Left lobe of liver (tissue), 2 donors: ENCODE measurements around the gene SLK. TPM values are rescaled to one million over a fixed set of nuclear protein-coding genes. Genes with fewer than 3 reads are reported as not detected.

Source experiments
- ATAC-seq: fragments of 200-7000 bp; cut with Tn5 transposase; one replicate; pipeline ENCODE4 v1.9.1; 2020; ENCODE audit warnings: mild to moderate bottlenecking, moderate library complexity
- DNase-seq: peaks from one replicate; pipeline ENCODE4 v3.0.0-alpha.2; 2020; ENCODE audit warnings: low spot score
- total RNA-seq: library from RNA; stranded (reverse); gene quantifications from one replicate; pipeline ENCODE4 v1.2.1, GENCODE V29; 2021
- donor health status: DM: no; HTN: no; CAD: no; lungs with moderate emphysema.
- donor health status: DM: no; HTN: yes; CAD: no.

Gene SLK
- total RNA-seq, 1 donor from 2014 or later, result 8.7 TPM

- no peak for DNase-seq
- ATAC-seq, result no peak
These were observed 27.4 kb upstream of the SLK start for GRCh38 chr10:103939522-103939921.

GRCh38 chr10:103941801-103942200, 25.1 kb upstream of the SLK start:
- no peak for ATAC-seq
- DNase-seq, result no peak

- DNase-seq (no peak), ATAC-seq (no peak)
These were observed 24.1 kb upstream of the SLK start for GRCh38 chr10:103942866-103943265.

DNA sequence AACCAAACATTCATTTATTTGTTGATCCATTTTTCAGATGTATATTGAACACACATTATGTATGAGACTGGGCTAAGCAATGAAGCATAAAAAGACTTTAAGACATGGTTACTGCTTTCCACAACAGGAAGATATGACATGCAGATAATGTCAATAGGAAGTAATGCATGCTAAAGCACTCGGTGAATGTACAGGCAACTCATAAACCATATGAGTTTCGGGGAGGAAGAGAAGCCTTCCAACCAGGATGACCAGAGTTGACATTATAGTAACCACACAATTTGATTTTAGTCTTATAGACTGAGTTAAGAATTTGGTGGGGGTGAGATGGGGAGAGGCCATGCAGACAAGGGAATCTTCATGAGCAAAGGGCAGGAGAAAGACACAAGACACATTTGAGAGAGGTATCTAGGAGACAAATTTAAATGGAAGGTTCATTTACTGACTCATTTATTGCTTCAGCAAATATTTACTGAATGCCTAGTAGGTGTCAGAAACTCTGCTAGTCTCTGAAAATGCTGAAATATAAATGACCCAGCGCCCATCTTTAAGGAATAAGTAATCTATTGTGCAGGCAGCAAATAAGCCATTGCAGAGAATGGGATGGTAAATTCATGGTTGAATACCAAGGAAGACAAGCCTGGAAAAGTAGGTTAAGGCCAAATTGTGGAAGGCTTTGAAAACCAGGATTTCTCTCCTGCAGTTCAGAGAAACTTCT, 19.0 kb upstream of the SLK start:
- DNase-seq (no peak), ATAC-seq (no peak)

GRCh38 chr10:103949728-103950127, 17.2 kb upstream of the SLK start:
- DNase-seq (no peak), ATAC-seq (no peak)

- DNase-seq (no peak), ATAC-seq (no peak)
These were observed 15.8 kb upstream of the SLK start for GRCh38 chr10:103951183-103951582.

DNA sequence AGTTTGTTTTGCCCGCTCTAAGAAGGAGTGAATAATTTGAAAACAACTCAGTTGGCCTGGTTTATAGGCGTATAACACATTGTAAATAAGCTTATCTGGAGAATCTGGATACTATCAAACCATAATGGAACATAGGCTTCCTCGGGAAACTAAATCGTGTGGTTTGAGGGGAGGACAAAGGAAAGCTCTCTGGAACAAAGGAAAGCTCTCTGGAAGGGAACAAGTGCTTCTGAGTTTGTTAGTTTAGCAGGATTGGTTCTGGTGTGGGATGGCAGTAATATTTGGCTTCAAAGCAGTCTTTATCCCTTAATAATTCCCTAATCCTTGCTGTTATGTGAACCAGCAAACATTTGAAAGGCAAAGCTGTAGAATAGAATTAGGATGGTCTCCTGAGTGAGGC, 15.0 kb upstream of the SLK start:
- no peak for DNase-seq
- ATAC-seq, result no peak

GRCh38 chr10:103954543-103954942, 12.4 kb upstream of the SLK start:
- ATAC-seq, result no peak
- DNase-seq, result no peak

DNA sequence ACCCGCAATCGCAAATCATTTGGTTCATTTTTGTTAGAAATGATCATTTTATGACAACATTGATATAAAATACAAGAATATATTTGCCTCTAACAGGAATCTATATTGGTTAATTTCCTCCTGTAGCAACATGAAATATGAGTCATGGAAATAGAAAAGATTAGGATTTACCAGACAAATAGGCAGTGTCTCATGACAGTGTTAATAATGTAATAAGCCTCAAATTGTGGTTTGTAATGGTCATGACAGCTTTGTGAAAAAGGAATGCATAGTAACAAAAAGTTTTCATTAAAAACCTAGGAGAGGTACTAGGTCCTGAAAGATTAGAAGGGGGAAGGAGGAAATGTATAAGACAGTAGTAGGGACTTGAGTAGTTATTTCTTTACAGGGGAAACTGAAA, 7.9 kb upstream of the SLK start:
- DNase-seq, result no peak

DNA sequence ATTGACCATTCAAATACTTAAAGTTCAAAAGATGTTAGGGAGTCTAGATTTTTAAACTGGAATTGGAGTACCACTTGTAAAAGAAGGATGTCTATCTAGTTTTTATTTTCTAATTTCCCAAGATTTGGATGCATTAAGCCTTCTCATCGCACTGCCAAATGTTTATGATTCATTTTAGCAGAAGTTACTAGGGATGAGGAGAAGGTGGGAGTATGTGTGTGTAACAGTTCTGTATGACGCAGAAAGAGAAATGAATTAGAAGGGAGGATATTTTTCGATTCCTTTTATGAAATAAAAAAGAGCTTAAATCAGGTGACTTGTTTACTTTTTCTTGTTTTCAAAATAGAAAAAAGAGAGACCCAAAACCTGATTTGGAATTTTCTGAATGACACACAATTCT, 6.8 kb upstream of the SLK start:
- ATAC-seq (no peak), DNase-seq (no peak)

More for the DNA sequence above, 7.9 kb upstream of the SLK start:
- no peak for ATAC-seq

DNA sequence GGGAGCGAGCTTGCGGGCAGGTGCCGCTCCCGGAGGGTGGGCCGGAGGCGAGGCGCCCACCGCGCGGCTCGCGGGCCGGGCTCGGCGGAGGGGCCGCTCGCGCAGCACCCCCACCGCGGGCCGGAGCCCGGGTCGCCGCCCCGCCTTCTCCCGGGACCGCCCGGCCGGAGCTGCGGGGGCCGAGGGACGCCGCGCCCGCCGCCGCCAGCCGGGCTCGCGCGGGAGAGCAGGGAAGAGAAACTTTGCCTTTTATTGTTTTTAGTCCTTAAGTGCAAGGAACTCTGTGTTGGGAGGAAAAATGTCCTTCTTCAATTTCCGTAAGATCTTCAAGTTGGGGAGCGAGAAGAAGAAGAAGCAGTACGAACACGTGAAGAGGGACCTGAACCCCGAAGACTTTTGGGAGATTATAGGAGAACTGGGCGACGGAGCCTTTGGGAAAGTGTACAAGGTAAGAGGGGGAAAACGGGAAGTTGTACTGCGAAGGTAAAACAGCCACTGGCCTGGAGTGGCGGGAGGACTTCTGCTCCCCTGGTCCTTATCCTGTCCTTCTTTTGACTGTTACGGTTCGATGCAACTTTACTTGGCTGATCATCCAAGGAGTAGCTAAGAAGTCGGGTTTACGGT, 620 bp downstream of the SLK start:
- ATAC-seq (peak; percentile 61), DNase-seq (no peak)

- ATAC-seq (no peak), DNase-seq (no peak)
These were observed 1.8 kb downstream of the SLK start for GRCh38 chr10:103968441-103969391.

DNA sequence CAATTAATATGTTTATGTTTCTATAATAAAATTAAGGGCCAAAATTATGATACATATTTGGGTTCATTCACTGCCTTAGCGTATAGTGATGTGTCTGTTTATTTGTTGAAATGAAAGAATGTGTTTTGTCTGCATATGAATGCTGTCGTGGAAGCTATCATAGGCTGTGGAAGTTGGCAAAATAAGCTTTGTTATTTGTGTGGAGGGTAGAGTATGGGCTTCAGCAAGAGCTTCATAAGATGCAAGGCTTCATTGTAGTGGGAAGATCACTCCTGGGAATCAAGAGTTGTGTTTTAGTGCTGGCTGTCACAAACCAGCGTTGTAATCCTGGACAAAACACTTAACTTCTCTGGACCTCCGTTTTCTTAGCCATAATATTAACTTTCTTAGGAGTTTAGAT, 2.5 kb downstream of the SLK start:
- DNase-seq (no peak), ATAC-seq (no peak)

DNA sequence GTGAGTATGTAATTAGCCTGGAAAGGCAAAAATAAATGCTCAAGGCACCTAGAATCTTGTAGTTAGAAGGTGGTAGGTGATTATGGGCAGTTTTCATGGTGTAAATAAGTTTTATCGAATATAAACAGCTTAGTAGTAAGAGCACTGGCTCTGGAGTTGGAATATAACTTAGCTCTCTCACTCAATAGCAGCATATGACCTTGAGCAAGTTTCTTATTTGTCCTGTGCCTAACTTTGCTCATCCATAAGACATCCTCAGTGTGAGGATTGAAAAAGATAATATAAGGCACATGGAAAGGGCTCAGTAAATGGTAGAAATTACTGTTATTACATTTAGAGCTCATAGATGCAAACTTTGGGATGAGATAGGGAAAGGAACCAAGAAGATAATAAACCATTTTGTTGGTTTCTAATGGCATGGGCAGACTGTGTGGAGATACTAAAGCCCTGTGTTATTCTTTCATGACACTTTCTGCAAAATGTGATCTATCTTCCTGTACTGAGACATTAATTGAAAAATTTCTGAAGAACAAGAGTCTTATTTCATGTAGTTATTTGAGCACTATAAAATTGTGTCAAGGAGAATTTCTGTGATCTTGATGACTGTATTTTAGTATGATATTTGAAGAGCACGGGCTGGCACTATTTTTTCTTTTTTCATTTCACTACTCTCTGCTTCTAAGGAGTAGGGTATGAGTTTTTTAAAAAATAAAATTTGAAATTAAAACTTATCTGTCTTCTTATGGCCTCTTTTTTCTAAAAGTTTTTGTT, 3.1 kb downstream of the SLK start:
- DNase-seq, result no peak
- ATAC-seq, result no peak

- ATAC-seq, result no peak
- no peak for DNase-seq
These were observed 8.2 kb downstream of the SLK start for GRCh38 chr10:103975169-103975568.

- no peak for DNase-seq
- no peak for ATAC-seq
These were observed 10.3 kb downstream of the SLK start for GRCh38 chr10:103977204-103977603.

DNA sequence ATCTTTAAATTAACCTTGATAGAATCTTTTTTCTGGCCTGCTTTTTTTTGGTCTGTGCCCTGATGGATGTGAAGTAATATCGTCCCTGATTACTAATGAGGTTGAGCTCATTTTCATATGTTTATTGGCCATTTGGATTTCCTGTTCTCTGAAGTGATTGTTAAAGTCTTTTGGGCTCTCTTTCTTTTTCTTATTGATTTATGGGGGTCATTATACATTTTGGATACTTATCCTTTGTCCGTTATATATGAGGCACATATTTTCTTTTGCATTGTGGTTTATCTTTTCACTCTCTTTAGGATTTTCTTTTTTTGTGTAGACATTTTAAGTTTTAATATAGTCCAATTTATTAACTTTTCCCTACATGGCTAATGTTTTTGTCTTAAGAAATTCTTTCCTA, 12.6 kb downstream of the SLK start:
- ATAC-seq (no peak), DNase-seq (no peak)

DNA sequence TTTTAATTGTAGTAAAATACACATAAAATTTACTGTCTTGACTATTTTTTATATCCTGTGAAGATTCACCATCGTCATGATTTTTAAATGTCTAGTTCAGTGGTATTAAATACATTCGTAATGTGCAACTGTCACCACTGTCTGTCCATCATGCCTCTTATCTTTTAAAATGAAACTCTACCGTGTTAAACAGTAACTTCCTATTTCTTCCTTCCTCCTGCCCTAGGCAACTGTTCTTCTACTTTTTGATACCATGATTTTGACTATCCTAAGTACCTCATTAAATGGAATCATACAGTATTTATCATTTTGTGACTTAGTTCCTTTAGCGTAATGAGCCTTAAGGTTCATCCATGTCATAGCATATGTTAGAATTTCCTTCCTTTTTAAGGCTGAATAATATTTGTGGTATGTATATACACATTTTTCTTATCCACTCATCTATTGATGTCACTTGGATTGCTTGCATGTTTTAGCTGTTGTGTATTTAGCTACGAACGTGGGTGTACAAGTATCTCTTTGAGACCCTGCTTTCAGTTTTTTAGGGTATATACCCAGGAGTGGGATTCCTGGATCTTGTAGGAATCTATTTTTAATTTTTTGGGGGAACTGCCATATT, 13.5 kb downstream of the SLK start:
- ATAC-seq, result no peak
- DNase-seq, result no peak

GRCh38 chr10:103982639-103983038, 15.7 kb downstream of the SLK start:
- DNase-seq, result no peak
- peak; percentile 68 for ATAC-seq

GRCh38 chr10:103983367-103983911, 16.5 kb downstream of the SLK start:
- ATAC-seq (peak; percentile 26), DNase-seq (no peak)
